Hepatocyte (in vitro differentiated cells): ENCODE measurements around the gene UCHL5.

ENCODE experiments used
- CTCF ChIP-seq: fragments of 200-600 bp; sonication (generic); IDR thresholded peaks from 2 replicates; pipeline ENCODE4 v1.5.1; 2016; ENCODE audit warnings: antibody characterized with exemption, mild to moderate bottlenecking; ENCODE audit not compliant: poor library complexity
- EZH2 ChIP-seq: fragments of 200-600 bp; sonication (generic); IDR thresholded peaks from 2 replicates; pipeline ENCODE4 v1.6.1; 2016; ENCODE audit warnings: antibody characterized with exemption, mild to moderate bottlenecking, borderline replicate concordance

- TF ChIP-seq CTCF (no peak), EZH2 (no peak)
These were observed 75.1 kb downstream of the UCHL5 start for GRCh38 chr1:192984080-192984479.
